HepG2 (cell line): ENCODE results near the gene MPP3. TPM values are rescaled to one million over a fixed set of nuclear protein-coding genes. Genes with fewer than 3 reads are reported as not detected.

Source experiments
- ATAC-seq: fragments of 200-7000 bp; cut with Tn5 transposase; 3 replicates; pipeline ENCODE4 v1.9.1; 2020; ENCODE audit warnings: mild to moderate bottlenecking, moderate library complexity
- BruUV-seq: library from RNA; stranded (reverse); fragments of 400-500 nt; replicated peaks from 2 replicates; lab custom pipeline; 2021; lab: Mats Ljungman, UMichigan
- CTCF ChIA-PET: fragments of 300-600 bp; formaldehyde crosslinking; extraction: SDS; loops from one replicate; lab custom pipeline; 2021; ENCODE audit warnings: low total read pairs, inconsistent platforms, low intra/inter-chr PET ratio; lab: Yijun Ruan, JAX
- POLR2A ChIA-PET: fragments of 350-600 bp; sonication (Branson Sonifier 250); formaldehyde crosslinking; loops from one replicate; lab custom pipeline; 2020; ENCODE audit warnings: antibody characterized with exemption, inconsistent platforms; lab: Yijun Ruan, JAX
- DNase-seq: peaks from one replicate; pipeline ENCODE4 v3.0.0-alpha.2; 2015; ENCODE audit warnings: low spot score
- FAIRE-seq: peaks from 3 replicates; lab custom pipeline; 2011; peaks lifted over from hg19 to GRCh38; lab: Jason Lieb, UNC
- H2AFZ ChIP-seq: one replicate; pipeline ENCODE4 v1.6.1; 2011; ENCODE audit warnings: low read length, inconsistent platforms
- H3K27ac ChIP-seq: fragments of 300-600 bp; 3 replicates; pipeline ENCODE4 v1.8.0; 2011; ENCODE audit warnings: mixed run types, mild to moderate bottlenecking, mixed read lengths, low read length, inconsistent platforms; ENCODE audit not compliant: insufficient read depth; ENCODE audit errors: extremely low read length
- H3K27me3 ChIP-seq, 2 experiments: fragments of 200-600 bp in 1 of 2; 2 replicates in 1 of 2; 3 replicates in 1 of 2; pipeline versions ENCODE4 v1.6.0 to v1.8.0; 2011; ENCODE audit warnings: low read length in 2 of 2, mild to moderate bottlenecking in 2 of 2, moderate library complexity in 2 of 2, inconsistent platforms in 1 of 2; ENCODE audit not compliant: insufficient read depth in 2 of 2, control insufficient read depth in 1 of 2
- H3K36me3 ChIP-seq, 2 experiments: fragments of 200-600 bp in 1 of 2; replicated peaks in 1 of 2; 2 replicates in 1 of 2; 3 replicates in 1 of 2; pipeline versions ENCODE4 v1.5.1 to v1.8.0; 2011; ENCODE audit warnings: low read length in 2 of 2, inconsistent platforms in 1 of 2; ENCODE audit not compliant: insufficient read depth in 2 of 2, control insufficient read depth in 1 of 2
- H3K4me1 ChIP-seq: 2 replicates; pipeline ENCODE4 v1.5.1; 2012; ENCODE audit warnings: low read length, inconsistent platforms; ENCODE audit not compliant: insufficient read depth
- H3K4me2 ChIP-seq: 2 replicates; pipeline ENCODE4 v1.6.0; 2011; ENCODE audit warnings: low read depth, low read length, inconsistent platforms
- H3K4me3 ChIP-seq, 3 experiments: fragments of 200-600 bp in 1 of 3; sonication (generic), shearing (Covaris generic) in 1 of 3; replicated peaks in 1 of 3; 2 replicates each; pipeline ENCODE4 v1.5.1; 2011 to 2016; ENCODE audit warnings: low read length in 3 of 3, inconsistent platforms in 2 of 3, low read depth in 2 of 3, mild to moderate bottlenecking in 2 of 3, control low read depth in 1 of 3, mixed read lengths in 1 of 3; ENCODE audit not compliant: insufficient read depth in 1 of 3
- H3K79me2 ChIP-seq: one replicate; pipeline ENCODE4 v1.6.1; 2011; ENCODE audit warnings: low read length, inconsistent platforms; ENCODE audit not compliant: insufficient read depth
- H3K9ac ChIP-seq: 2 replicates; pipeline ENCODE4 v1.6.0; 2011; ENCODE audit warnings: mild to moderate bottlenecking, low read depth, low read length, inconsistent platforms; ENCODE audit not compliant: insufficient read depth
- H3K9me3 ChIP-seq: 2 replicates; pipeline ENCODE4 v1.5.1; 2012; ENCODE audit warnings: mild to moderate bottlenecking, low read length
- H4K20me1 ChIP-seq: 2 replicates; pipeline ENCODE4 v1.6.0; 2011; ENCODE audit warnings: inconsistent platforms, mild to moderate bottlenecking, low read length, moderate library complexity; ENCODE audit not compliant: insufficient read depth
- CAMTA2 ChIP-seq: sonication (generic); formaldehyde crosslinking; IDR thresholded peaks from 2 replicates; pipeline ENCODE4 v1.4.0; 2020; ENCODE audit warnings: mild to moderate bottlenecking, missing genetic modification reagents, borderline replicate concordance
- CCDC6 ChIP-seq: sonication (generic); formaldehyde crosslinking; IDR thresholded peaks from 2 replicates; pipeline ENCODE4 v1.8.1; 2022; ENCODE audit warnings: mild to moderate bottlenecking, missing genetic modification reagents, moderate library complexity
- RBAK ChIP-seq: sonication (generic); formaldehyde crosslinking; IDR thresholded peaks from 2 replicates; pipeline ENCODE4 v1.5.1; 2020; ENCODE audit warnings: mild to moderate bottlenecking, missing genetic modification reagents
- RFX1 ChIP-seq: fragments of 450-650 bp; IDR thresholded peaks from 2 replicates; pipeline ENCODE4 v1.6.1; 2017
- ZFX ChIP-seq: sonication (generic); formaldehyde crosslinking; IDR thresholded peaks from 2 replicates; pipeline ENCODE4 v1.4.0; 2020; ENCODE audit warnings: mild to moderate bottlenecking, low read depth, missing genetic modification reagents, moderate library complexity
- ZNF274 ChIP-seq: sonication (generic); formaldehyde crosslinking; IDR thresholded peaks from 2 replicates; pipeline ENCODE4 v1.5.1; 2020; ENCODE audit warnings: mild to moderate bottlenecking, missing genetic modification reagents
- ZNF382 ChIP-seq: sonication (generic); formaldehyde crosslinking; IDR thresholded peaks from 2 replicates; pipeline ENCODE4 v1.5.0; 2020; ENCODE audit warnings: missing genetic modification reagents, mild to moderate bottlenecking, borderline replicate concordance
- ZNF383 ChIP-seq: sonication (generic); formaldehyde crosslinking; IDR thresholded peaks from 2 replicates; pipeline ENCODE4 v1.4.0; 2020; ENCODE audit warnings: missing genetic modification reagents, mild to moderate bottlenecking, borderline replicate concordance
- ZNF563 ChIP-seq: sonication (generic); formaldehyde crosslinking; IDR thresholded peaks from 2 replicates; pipeline ENCODE4 v1.8.0; 2022; ENCODE audit warnings: mild to moderate bottlenecking, moderate library complexity, missing genetic modification reagents
- ZNF709 ChIP-seq: sonication (generic); formaldehyde crosslinking; IDR thresholded peaks from 2 replicates; pipeline ENCODE4 v1.5.0; 2020; ENCODE audit warnings: mild to moderate bottlenecking, missing genetic modification reagents
- ZNF775 ChIP-seq: sonication (generic); formaldehyde crosslinking; IDR thresholded peaks from 2 replicates; pipeline ENCODE4 v1.4.0; 2020; ENCODE audit warnings: missing genetic modification reagents, mild to moderate bottlenecking, moderate library complexity, borderline replicate concordance
- ZZZ3 ChIP-seq: sonication (generic); formaldehyde crosslinking; IDR thresholded peaks from 2 replicates; pipeline ENCODE4 v1.4.0; 2020; ENCODE audit warnings: missing genetic modification reagents, mild to moderate bottlenecking, borderline replicate concordance
- WGBS: methylation state at CpG from one replicate; pipeline ENCODE4 v1.1.6; 2017; ENCODE audit warnings: low lambda C conversion rate; 5-methylcytosine and 5-hydroxymethylcytosine counted together
- in situ Hi-C: cut with HindIII; loops from 2 replicates; pipeline ENCODE4 v1.10.0; 2017; ENCODE audit warnings: low pct_unique_long_range_greater_than_20kb; ENCODE audit not compliant: extremely low pct_ligation_motif_present
- intact Hi-C: fragments of 100-400 bp; cut with micrococcal nuclease; formaldehyde crosslinking; loops from one replicate; pipeline ENCODE4 v1.10.0; 2022; ENCODE audit not compliant: unreplicated experiment
- polyA plus RNA-seq, 8 experiments: library from polyadenylated mRNA; depleted of rRNA in 3 of 8; stranded (reverse) in 7 of 8; unstranded in 1 of 8; fragments of >200 nt; fragmentation: Illumina TruSeq in 4 of 8; extraction: Trizol in 4 of 8; gene quantifications; 2 replicates each; pipeline versions ENCODE4 v1.2.1 to v1.2.3, GENCODE V29; 2011 to 2016; ENCODE audit warnings: low read depth in 4 of 8, missing spikeins in 1 of 8, mixed read lengths in 1 of 8; ENCODE audit not compliant: insufficient read depth in 1 of 8
- total RNA-seq, 5 experiments: library from RNA; depleted of rRNA; stranded (reverse); fragments of >200 nt; fragmentation: Illumina TruSeq; extraction: Trizol; gene quantifications; 2 replicates each; pipeline ENCODE4 v1.2.3, GENCODE V29; 2016; ENCODE audit warnings: low read depth in 1 of 5
- TF ChIP-seq, protein P1 (sequence below): sonication (generic); formaldehyde crosslinking; IDR thresholded peaks from 2 replicates; pipeline ENCODE4 v1.5.0; 2020; ENCODE audit warnings: missing genetic modification reagents
- TF ChIP-seq, protein P2 (sequence below), 2 experiments: fragments of 450-650 bp in 1 of 2; sonication (generic) in 1 of 2; formaldehyde crosslinking in 1 of 2; IDR thresholded peaks; 2 replicates each; pipeline versions ENCODE4 v1.6.1 to v1.8.0; 2016 to 2022; ENCODE audit warnings: antibody characterized with exemption in 1 of 2, mild to moderate bottlenecking in 1 of 2, missing genetic modification reagents in 1 of 2

MPP3 gene
- total and polyA plus RNA-seq, 2 of the 13 experiments (the other 11 are each of a cell fraction or from before 2014, with no cell fraction given), result 0.91 to 1.8 TPM

DNA sequence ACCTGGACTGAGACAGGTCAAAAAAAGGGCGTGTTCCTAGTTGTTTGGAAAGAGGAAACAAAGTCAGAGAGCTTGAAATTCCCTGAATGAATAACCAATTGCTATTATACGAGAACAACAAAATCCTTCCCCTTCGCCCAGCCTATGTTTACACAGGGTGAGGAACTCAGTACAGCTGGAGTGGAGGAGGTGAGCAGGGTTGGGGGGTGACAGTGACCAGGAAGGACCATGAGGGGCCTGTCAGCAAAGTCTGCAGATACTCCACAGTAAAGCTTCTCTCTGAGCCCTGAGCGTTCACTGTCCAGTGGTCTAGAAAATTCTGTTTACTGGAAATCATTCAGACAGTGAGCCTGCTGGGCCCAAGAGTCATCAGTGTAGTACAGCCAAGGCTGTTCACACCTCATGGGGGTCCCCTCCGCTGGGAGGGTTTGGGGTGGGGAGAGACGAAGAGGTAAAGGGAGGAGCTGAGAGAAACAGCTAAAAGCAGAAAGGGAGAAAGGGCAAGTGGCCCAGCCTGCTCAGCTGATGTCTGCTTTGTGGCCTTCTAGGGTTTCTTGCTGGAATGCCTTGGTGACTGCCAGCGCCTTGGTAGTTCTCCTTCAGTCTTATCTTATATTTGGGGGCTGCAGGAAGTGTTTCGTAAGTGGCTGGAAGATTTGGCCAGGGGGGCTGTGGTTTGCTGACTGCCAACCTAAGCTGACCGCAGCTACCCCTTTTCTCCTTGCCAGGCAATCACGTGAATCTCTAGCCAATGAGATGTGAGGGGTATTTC, 59.9 kb downstream of the MPP3 start:
- Histone ChIP-seq H3K36me3 (peaks cover 28 to 59% of the 10 kb centered on the region in 2 experiments), H3K9ac (peak overlapping the region; percentile 60), H4K20me1 (no peaks in the 10 kb centered on the region), H3K4me2 (peak overlapping the region; percentile 68), H3K9me3 (no peaks in the 10 kb centered on the region), H3K79me2 (peaks cover 22% of the 10 kb centered on the region), H3K27me3 (no peaks in the 10 kb centered on the region), H2AFZ (no peak overlapping the region), H3K4me3 (no peak overlapping the region), H3K4me1 (peaks cover 69% of the 10 kb centered on the region), H3K27ac (peak overlapping the region; percentile 81)
- 62% methylated on average over 10 of the region's 10 CpGs for WGBS
- POLR2A ChIA-PET, result interaction anchor here (0.6 to 1.9 kb wide), 9 partner anchors 17 to 412 kb away, joined by 3 to 8 read pairs (median 3); no protein-coding TSS in a partner anchor
- CTCF ChIA-PET, result no interaction called here
- in situ Hi-C loops (no loop called here), intact Hi-C loops (no loop called here)
- FAIRE-seq, result no peak
- ATAC-seq, result peak; percentile 20
- no peak for DNase-seq
- BruUV-seq, result no TSS peak
- TF ChIP-seq ZNF563 (CRISPR knock-in tag) (no peak), RBAK (CRISPR knock-in tag) (no peak), CCDC6 (CRISPR knock-in tag) (peak; percentile 58; the same call in 1 of the 2 replicates), ZNF382 (CRISPR knock-in tag) (no peak), ZNF383 (no peak), CAMTA2 (CRISPR knock-in tag) (no peak), ZNF775 (0 out of 2 replicates have a peak, but pooled peaks have one; percentile 42), ZFX (CRISPR knock-in tag) (peak; percentile 23; the same call in 1 of the 2 replicates), RFX1 (no peak), ZZZ3 (0 out of 2 replicates have a peak, but pooled peaks have one; percentile 29), ZNF709 (CRISPR knock-in tag) (no peak), ZNF274 (no peak)
- TF ChIP-seq, protein P1, sequence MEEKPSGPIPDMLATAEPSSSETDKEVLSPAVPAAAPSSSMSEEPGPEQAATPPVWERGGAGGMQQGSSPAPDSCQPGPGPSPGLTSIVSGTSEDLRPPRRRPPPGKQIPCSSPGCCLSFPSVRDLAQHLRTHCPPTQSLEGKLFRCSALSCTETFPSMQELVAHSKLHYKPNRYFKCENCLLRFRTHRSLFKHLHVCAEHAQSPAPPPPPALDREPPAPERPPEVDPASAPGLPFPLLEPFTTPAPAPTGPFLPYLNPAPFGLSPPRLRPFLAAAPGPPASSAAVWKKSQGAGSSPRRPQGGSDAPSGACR, result 0 out of 2 replicates have a peak, but pooled peaks have one; percentile 0
- TF ChIP-seq, protein P2, sequence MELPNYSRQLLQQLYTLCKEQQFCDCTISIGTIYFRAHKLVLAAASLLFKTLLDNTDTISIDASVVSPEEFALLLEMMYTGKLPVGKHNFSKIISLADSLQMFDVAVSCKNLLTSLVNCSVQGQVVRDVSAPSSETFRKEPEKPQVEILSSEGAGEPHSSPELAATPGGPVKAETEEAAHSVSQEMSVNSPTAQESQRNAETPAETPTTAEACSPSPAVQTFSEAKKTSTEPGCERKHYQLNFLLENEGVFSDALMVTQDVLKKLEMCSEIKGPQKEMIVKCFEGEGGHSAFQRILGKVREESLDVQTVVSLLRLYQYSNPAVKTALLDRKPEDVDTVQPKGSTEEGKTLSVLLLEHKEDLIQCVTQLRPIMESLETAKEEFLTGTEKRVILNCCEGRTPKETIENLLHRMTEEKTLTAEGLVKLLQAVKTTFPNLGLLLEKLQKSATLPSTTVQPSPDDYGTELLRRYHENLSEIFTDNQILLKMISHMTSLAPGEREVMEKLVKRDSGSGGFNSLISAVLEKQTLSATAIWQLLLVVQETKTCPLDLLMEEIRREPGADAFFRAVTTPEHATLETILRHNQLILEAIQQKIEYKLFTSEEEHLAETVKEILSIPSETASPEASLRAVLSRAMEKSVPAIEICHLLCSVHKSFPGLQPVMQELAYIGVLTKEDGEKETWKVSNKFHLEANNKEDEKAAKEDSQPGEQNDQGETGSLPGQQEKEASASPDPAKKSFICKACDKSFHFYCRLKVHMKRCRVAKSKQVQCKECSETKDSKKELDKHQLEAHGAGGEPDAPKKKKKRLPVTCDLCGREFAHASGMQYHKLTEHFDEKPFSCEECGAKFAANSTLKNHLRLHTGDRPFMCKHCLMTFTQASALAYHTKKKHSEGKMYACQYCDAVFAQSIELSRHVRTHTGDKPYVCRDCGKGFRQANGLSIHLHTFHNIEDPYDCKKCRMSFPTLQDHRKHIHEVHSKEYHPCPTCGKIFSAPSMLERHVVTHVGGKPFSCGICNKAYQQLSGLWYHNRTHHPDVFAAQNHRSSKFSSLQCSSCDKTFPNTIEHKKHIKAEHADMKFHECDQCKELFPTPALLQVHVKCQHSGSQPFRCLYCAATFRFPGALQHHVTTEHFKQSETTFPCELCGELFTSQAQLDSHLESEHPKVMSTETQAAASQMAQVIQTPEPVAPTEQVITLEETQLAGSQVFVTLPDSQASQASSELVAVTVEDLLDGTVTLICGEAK (IDR thresholded peaks at IDR 0.05), result no peak
- TF ChIP-seq, protein P2 (CRISPR knock-in tag; IDR thresholded peaks at IDR 0.05), result peak; percentile 58; the same call in 1 of the 2 replicates
